Kidney glomerular epithelial cell (primary cell): ENCODE results near the gene PRSS50.

Experiments
- DNase-seq: peaks from one replicate; lab custom pipeline; 2025; lab: John Stamatoyannopoulos, UW

The PRSS50 gene

GRCh38 chr3:46670000-46670890, 47.4 kb downstream of the PRSS50 start:
- DNase-seq, result no peak

GRCh38 chr3:46669191-46669999, 48.3 kb downstream of the PRSS50 start:
- DNase-seq, result no peak

- DNase-seq, result no peak
These were observed 49.1 kb downstream of the PRSS50 start for GRCh38 chr3:46668591-46668990.

GRCh38 chr3:46668116-46668515, 49.6 kb downstream of the PRSS50 start:
- no peak for DNase-seq

GRCh38 chr3:46667657-46668056, 50.0 kb downstream of the PRSS50 start:
- DNase-seq, result no peak

- DNase-seq, result no peak
These were observed 50.5 kb downstream of the PRSS50 start for GRCh38 chr3:46667061-46667621.

- DNase-seq, result no peak
These were observed 51.2 kb downstream of the PRSS50 start for GRCh38 chr3:46666453-46666845.

GRCh38 chr3:46665763-46666452, 51.8 kb downstream of the PRSS50 start:
- DNase-seq, result no peak

GRCh38 chr3:46664971-46665762, 52.5 kb downstream of the PRSS50 start:
- no peak for DNase-seq

GRCh38 chr3:46664188-46664970, 53.3 kb downstream of the PRSS50 start:
- no peak for DNase-seq

- DNase-seq, result no peak
These were observed 54.0 kb downstream of the PRSS50 start for GRCh38 chr3:46663591-46664135.

- DNase-seq, result peak; percentile 41
These were observed 54.7 kb downstream of the PRSS50 start for GRCh38 chr3:46662771-46663551.
